ENCODE data around the gene GABARAPL2.

Gene GABARAPL2

GRCh38 chr16:75593308-75593707 is 27.1 kb downstream of the GABARAPL2 start:
- DNase-seq: no peak

- DNase-seq: no peak
Observed at GRCh38 chr16:75593825-75594820, 27.9 kb downstream of the GABARAPL2 start.

DNA sequence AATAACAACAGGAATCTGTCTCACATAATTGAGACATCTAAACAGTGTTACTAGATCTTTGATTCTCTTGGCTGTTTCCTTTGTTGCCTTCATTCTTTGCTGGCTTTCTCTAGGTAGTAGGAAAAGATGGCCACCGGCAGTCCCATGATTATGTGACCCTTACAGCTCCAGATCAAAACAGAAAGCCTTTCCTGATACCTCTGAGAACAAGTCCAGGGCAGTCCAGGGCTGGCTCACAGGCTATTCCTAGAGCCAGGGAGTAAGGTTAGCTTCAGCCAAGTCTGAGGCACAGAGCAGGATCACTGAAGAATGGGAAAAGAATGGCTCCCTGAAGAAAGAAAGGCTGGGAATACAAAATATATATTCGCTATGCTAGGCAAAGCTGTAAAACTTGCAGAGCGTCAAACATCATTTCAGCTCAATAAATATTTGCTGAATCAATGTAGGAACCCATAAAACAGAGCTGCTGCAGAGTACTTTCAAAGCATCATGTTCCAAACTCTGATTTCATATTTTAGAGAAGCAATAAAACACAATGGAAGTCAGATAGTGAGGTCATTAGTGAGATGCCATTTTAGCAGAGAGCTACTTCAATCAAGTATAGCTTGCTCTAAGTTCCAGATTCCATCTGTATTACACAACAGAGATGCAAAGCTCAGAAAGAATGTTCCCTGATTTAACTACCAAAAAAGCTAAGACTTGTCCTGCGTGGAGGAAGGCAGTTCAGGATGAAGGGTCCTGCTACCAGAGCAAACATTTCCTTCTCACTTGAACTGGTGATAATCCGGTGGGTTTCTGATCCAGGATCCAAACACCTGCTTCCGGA is 33.5 kb downstream of the GABARAPL2 start:
- DNase-seq: no peak

- peak; percentile 12 for DNase-seq
Observed at GRCh38 chr16:75603241-75603640, 37.1 kb downstream of the GABARAPL2 start.

DNA sequence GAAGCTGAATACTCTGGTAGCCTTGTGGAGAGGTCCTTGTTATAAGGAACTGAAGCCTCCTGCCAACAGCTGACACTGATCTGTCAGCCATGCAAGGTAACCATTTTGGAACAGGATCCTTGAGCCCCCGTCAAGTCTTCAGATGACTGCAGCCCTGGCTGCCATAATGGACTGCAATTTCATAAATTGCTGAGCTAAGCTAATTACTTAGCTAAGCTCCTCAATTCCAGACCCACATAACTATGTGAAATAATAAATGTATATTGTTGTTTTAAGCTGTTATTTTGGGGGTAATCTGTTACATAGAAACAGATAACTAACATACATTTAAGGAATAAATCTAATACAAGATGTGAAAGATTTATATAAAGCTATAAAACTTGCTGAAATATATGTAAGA is 40.3 kb downstream of the GABARAPL2 start:
- no peak for DNase-seq

DNA sequence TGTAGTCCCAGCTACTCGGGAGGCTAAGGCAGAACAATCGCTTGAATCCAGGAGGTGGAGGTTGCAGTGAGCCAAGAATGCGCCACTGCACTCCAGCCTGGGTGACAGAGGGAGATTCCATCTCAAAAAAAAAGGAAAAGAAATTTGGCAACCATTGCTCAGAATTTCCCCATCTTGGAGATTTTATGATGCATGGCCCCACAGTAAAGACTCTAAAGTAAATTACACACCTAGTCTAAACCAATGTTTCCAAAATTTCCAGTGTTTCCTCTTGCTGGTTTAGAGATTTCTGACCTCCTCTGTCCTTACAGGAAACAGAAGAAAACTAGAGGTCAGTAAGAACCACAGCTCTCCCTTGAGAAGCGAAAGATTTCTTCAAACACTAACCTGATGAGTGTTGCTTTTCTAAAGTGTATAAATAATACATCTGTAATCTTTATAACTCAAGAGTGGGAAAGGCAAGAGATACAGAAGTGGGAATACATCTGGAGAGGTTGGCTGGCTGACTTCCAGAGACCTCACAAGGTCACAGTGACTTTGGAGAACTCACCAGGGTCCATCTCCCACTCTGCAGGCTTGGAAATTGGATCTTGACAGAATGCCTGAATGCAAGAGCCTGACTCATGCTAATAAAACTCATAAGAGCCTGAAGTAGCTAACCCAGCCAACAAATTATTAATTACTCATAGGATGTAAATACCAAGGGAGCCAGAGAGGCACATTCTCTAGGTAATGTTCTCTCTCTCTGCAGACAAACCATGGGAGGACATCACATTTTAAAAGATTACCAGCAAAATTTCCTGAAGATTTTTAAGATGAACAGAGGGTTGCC is 48.1 kb downstream of the GABARAPL2 start:
- peak; percentile 41 for DNase-seq

- no peak for DNase-seq
Observed at GRCh38 chr16:75615619-75616018, 49.4 kb downstream of the GABARAPL2 start.

GRCh38 chr16:75616521-75617010 is 50.4 kb downstream of the GABARAPL2 start:
- DNase-seq: no peak

GRCh38 chr16:75617121-75617520 is 50.9 kb downstream of the GABARAPL2 start:
- DNase-seq: no peak

GRCh38 chr16:75618780-75619179 is 52.6 kb downstream of the GABARAPL2 start:
- DNase-seq: no peak

GRCh38 chr16:75620326-75621169 is 54.4 kb downstream of the GABARAPL2 start:
- DNase-seq: no peak

- no peak for DNase-seq
Observed at GRCh38 chr16:75621170-75621477, 54.9 kb downstream of the GABARAPL2 start.

GRCh38 chr16:75622761-75623605 is 56.8 kb downstream of the GABARAPL2 start, which contains the start of gene ADAT1:
TSS of gene ADAT1 (minus strand) at chr16:75623281. CDS start at chr16:75620799, 2,482 bp downstream.
- DNase-seq: peak; percentile 92

GRCh38 chr16:75624921-75625334 is 58.7 kb downstream of the GABARAPL2 start:
- no peak for DNase-seq

DNA sequence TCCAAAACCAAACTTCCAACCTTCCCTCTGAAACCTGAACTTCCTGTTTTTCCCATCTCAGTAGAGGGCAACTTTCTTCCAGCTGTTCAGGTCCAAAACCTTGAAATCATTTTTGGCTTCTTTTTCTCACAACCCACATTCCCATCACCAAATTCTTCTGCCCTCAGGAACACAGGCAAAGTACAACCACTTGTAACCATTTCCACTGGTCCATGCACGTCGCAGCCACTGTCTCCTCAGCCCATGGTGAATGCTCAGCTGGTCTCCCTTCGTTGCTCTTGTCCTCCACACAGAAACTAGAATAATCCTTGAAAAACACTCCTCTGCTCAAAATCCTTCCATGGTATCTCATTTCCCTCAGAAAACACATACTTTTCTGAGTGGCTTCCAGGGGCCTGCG is 60.6 kb downstream of the GABARAPL2 start:
- no peak for DNase-seq

Measured in DMS79 (cell line).